HL-60/S4 treated with phorbol 12-myristate 13-acetate at 8.2 ng/mL for 4 days and 3 days (cell line): ENCODE data around the gene FGF14.

ENCODE experiments used
- in situ Hi-C: fragments of 300-500 bp; cut with MboI; formaldehyde crosslinking; loops from 2 replicates; pipeline ENCODE4 v1.15.0; 2022; ENCODE audit warnings: low sequenced_read_pairs

Gene FGF14

DNA sequence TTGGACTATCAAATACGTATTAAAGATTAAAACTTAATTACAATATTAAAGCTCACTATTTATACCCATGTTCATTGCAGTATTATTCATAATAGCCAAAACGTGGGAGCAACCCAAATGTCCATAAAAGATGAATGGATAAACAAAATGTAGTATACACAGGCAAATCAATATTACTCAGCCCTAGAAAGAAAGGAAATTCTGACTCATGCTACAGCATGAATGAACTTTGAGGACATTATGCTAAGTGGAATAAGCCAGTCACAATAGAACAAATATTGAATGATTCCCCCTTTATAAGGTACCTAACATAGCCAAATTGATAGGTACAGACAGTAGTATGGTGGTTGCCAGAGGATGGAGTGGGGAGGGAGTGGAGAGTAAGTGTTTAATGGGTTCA, 457.3 kb downstream of the FGF14 start:
- in situ Hi-C loops = no loop called here

GRCh38 chr13:101942535-101943157, 459.2 kb downstream of the FGF14 start:
- in situ Hi-C loops = no loop called here

DNA sequence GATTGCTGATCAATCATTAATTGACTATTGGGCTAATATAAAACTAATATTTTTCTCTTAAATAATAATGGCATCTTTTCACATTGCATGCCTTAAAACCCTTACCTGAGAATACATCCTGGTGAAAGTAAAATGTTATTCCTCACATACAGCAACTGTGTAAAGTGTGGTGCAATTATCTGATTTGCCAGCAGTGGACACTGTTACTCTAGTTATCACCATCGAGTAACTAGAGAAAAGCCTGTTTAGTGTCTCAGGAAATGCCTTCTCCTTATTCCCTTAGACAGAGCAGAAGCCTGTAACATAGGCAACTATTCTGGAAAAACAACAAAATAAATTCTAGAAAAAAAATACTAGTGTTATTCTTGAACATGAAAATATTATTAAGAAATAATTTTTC, 459.8 kb downstream of the FGF14 start:
- in situ Hi-C loops = no loop called here

DNA sequence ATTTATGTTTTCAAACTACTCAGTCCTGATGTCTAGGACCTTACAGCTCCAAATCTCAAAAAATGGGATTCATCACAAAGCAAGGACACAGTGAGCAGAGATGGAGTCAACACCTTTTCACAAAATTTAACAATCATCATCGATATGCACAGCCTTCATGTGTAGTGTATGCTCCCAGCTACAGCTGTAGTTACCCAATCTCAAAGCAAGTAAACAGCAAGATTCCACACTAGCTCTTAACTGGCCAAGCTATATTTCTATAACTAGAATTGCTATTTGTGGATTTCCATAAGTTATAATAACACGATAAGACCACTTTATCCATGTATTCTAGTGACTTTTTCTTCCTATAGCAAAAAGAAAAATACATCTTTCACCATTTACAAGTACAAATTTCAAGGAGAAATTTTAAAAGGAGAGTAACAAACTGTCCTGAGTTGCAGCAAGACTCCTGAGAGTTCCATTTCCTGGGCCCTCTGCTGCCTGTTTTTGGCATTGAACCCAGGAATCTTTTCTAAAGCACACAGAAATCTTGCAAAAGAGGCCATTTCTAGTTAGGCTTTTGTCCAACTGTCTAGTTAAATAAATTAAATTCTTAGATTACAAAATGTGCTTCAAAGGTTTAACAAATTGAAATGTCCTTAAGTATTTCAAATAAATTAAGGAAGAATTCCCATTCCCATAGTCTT, 460.6 kb downstream of the FGF14 start:
- in situ Hi-C loops = no loop called here

GRCh38 chr13:101939370-101939769, 462.5 kb downstream of the FGF14 start:
- in situ Hi-C loops = no loop called here

- in situ Hi-C loops = no loop called here
These were observed 466.0 kb downstream of the FGF14 start for GRCh38 chr13:101935828-101936227.

DNA sequence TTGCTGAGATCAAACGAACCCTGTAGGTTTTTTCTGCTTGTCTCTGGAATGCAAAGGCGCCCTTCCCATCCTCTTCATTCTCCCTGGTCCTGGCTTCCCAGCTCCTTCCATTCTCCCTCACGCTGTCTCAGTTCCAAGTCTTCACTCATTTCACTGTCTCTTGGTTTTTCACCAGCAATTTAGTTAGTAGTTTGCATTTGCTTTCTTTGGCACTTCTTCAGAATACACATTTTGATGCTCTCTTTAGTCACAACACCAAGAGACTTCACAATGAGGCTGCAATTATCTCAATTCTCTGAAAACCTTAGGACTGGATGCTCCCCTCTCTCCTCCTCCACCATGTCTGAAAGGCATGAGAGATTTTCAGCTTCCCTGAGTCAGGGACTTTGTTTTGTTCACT, 470.7 kb downstream of the FGF14 start:
- in situ Hi-C loops = no loop called here

- in situ Hi-C loops = no loop called here
These were observed 471.5 kb downstream of the FGF14 start for GRCh38 chr13:101930331-101930730.

- in situ Hi-C loops = no loop called here
These were observed 476.1 kb downstream of the FGF14 start for GRCh38 chr13:101925731-101926130.

- in situ Hi-C loops = no loop called here
These were observed 482.2 kb downstream of the FGF14 start for GRCh38 chr13:101919541-101920181.

GRCh38 chr13:101917833-101918661, 483.8 kb downstream of the FGF14 start:
- in situ Hi-C loops = no loop called here

- in situ Hi-C loops = no loop called here
These were observed 484.4 kb downstream of the FGF14 start for GRCh38 chr13:101917475-101917810.

- in situ Hi-C loops = no loop called here
These were observed 484.9 kb downstream of the FGF14 start for GRCh38 chr13:101916775-101917474.

- in situ Hi-C loops = no loop called here
These were observed 485.6 kb downstream of the FGF14 start for GRCh38 chr13:101916108-101916774.

- in situ Hi-C loops = no loop called here
These were observed 486.1 kb downstream of the FGF14 start for GRCh38 chr13:101915755-101916107.

DNA sequence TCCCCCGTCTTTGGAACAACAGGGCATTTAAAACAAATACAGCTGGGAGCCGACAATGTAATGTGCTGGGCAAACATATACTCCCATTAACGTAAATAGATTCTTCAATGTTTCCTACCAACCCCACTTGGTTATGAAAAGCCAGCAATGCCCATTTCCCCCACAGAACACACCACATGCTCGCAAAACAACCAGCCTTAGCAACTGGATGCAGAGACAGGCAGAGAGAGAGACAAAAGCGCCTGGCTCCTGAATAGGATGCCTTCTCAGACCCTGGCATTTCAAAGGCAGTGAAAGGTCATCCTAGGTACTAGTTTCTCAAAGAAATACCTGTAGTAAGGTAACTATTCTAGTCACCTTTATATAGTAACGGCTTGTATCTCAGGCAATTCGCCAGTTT, 486.5 kb downstream of the FGF14 start:
- in situ Hi-C loops = no loop called here

GRCh38 chr13:101911752-101912151, 490.1 kb downstream of the FGF14 start:
- in situ Hi-C loops = no loop called here

DNA sequence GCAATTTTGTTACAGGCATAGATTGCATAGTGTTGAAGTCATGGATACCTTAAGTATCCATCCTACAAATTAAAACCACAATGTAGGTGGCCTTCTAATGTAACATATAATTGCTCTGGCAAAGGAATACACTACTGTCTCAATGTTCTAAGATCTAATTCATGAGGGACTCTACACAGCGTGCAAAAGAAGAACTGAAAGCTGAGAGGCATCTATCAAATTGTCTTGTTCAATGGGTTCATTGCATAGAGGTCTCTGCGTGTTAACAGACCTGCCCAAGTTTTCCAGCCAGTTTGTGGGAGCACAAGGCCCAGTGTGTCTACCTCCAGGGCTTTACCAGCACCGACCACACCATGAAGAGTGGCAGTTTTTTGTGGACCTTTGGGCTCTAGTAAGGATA, 498.0 kb downstream of the FGF14 start:
- in situ Hi-C loops = no loop called here

DNA sequence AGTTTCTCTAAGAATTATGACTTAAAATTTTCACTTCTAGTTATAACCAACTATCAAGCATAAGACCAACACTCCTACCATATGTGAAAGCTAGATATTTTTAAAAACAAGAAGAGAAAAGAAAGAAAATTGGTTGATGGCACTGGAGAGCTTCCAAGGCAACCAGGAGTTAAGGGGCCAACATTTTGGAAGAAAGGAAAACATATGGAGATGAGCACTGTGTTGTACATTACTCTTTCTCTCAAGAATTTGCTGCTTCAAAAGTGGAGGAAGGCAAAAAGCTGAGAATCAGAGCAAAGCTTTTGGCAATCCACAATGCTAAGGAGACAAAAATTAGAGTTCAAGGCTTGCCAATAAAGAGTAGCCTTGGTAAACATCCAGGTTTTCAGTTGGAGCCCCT, 503.2 kb downstream of the FGF14 start:
- in situ Hi-C loops = no loop called here

- in situ Hi-C loops = no loop called here
These were observed 505.3 kb downstream of the FGF14 start for GRCh38 chr13:101896541-101896940.

DNA sequence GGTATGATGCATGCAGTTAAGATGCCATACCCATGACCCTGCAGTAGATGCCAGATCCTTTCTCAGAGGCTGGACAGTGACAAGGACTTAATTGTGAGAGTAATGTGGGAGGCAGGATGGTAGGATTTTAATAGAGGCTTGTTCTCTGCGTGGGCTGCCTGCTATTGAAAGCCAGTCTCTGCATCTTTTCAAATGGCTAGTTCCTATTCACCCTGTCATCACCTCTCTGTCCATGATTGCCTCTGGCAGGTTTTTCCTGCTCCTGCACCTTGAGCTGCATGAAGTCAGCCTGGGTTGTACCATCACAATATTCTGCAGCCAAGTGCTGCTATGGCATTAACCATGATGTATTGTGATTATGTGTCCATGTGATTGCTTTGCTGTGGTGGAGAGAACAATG, 508.8 kb downstream of the FGF14 start:
- in situ Hi-C loops = no loop called here
